HCT116 (cell line): ENCODE measurements around the gene ZSWIM6. TPM values are rescaled to one million over a fixed set of nuclear protein-coding genes. Genes with fewer than 3 reads are reported as not detected.

Experiments
- ATAC-seq: fragments of 200-7000 bp; cut with Tn5 transposase; 2 replicates; pipeline ENCODE4 v1.9.1; 2020; ENCODE audit warnings: mild to moderate bottlenecking, moderate library complexity
- BruUV-seq: library from RNA; stranded (reverse); fragments of 400-500 nt; replicated peaks from 2 replicates; lab custom pipeline; 2021; lab: Mats Ljungman, UMichigan
- CTCF ChIA-PET: fragments of 300-600 bp; sonication (Branson Sonifier 250); formaldehyde crosslinking; loops from one replicate; lab custom pipeline; 2021; ENCODE audit warnings: antibody characterized with exemption; lab: Charles Lee
- POLR2A ChIA-PET: fragments of 300-600, 350-600 bp; sonication (Branson Sonifier 250); formaldehyde crosslinking; loops from one replicate; lab custom pipeline; 2021; ENCODE audit warnings: antibody characterized with exemption; lab: Charles Lee
- RAD21 ChIA-PET, 2 experiments: fragments of 300-600 bp; sonication (Branson Sonifier 250); formaldehyde crosslinking; loops; one replicate each; lab custom pipeline; 2023; ENCODE audit warnings: low total read pairs in 2 of 2; ENCODE audit not compliant: uncharacterized antibody in 2 of 2, unreplicated experiment in 2 of 2, low non-redundant PET in 1 of 2; lab: Charles Lee
- DNase-seq: peaks from one replicate; pipeline ENCODE4 v3.0.0-alpha.2; 2010; ENCODE audit warnings: low read depth, low spot score
- H2AFZ ChIP-seq: fragments of 200-600 bp; shearing (Covaris generic), sonication (generic); 2 replicates; pipeline ENCODE4 v1.6.1; 2017; ENCODE audit warnings: low read depth, mixed run types, mixed read lengths, antibody characterized with exemption, low read length; ENCODE audit not compliant: poor library complexity, severe bottlenecking
- H3K27ac ChIP-seq: 2 replicates; pipeline ENCODE4 v1.5.1; 2012; ENCODE audit warnings: low read depth, low read length
- H3K27me3 ChIP-seq: fragments of 200-600 bp; sonication (generic); 2 replicates; pipeline ENCODE4 v1.6.1; 2016; ENCODE audit warnings: mixed run types, low read length, mixed read lengths; ENCODE audit not compliant: insufficient read depth
- H3K36me3 ChIP-seq, 2 experiments: fragments of 200-500 bp in 1 of 2; fragments of 200-600 bp in 1 of 2; sonication (Bioruptor generic) in 1 of 2; sonication (generic) in 1 of 2; 2 replicates each; pipeline versions ENCODE4 v1.5.1 to v1.6.1; 2014 to 2016; ENCODE audit warnings: low read length in 2 of 2, inconsistent platforms in 1 of 2, mixed read lengths in 1 of 2, mixed run types in 1 of 2; ENCODE audit not compliant: insufficient read depth in 2 of 2, control insufficient read depth in 1 of 2
- H3K4me1 ChIP-seq, 2 experiments: fragments of 200-600 bp in 1 of 2; sonication (generic) in 1 of 2; 2 replicates each; pipeline versions ENCODE4 v1.5.1 to v1.6.1; 2012 to 2017; ENCODE audit warnings: low read length in 2 of 2, inconsistent platforms in 1 of 2, mild to moderate bottlenecking in 1 of 2, mixed read lengths in 1 of 2, mixed run types in 1 of 2, moderate library complexity in 1 of 2; ENCODE audit not compliant: insufficient read depth in 2 of 2, control insufficient read depth in 1 of 2
- H3K4me2 ChIP-seq: fragments of 200-600 bp; sonication (generic); 2 replicates; pipeline ENCODE4 v1.6.1; 2017; ENCODE audit warnings: mixed run types, low read length, mixed read lengths
- H3K4me3 ChIP-seq, 2 experiments: fragments of 200-600 bp in 1 of 2; sonication (generic) in 1 of 2; replicated peaks in 1 of 2; 2 replicates each; pipeline ENCODE4 v1.5.1; 2011 to 2016; ENCODE audit warnings: low read length in 2 of 2, control low read depth in 1 of 2, low read depth in 1 of 2, mild to moderate bottlenecking in 1 of 2, mixed read lengths in 1 of 2, mixed run types in 1 of 2
- H3K79me2 ChIP-seq: fragments of 200-600 bp; sonication (generic); 2 replicates; pipeline ENCODE4 v1.6.1; 2017; ENCODE audit warnings: mild to moderate bottlenecking, mixed run types, low read length, moderate library complexity, mixed read lengths; ENCODE audit not compliant: insufficient read depth
- H3K9ac ChIP-seq: fragments of 200-600 bp; sonication (generic); 2 replicates; pipeline ENCODE4 v1.6.1; 2016; ENCODE audit warnings: low read length, mixed read lengths
- H3K9me2 ChIP-seq: fragments of 200-600 bp; sonication (generic), shearing (Covaris generic); 2 replicates; pipeline ENCODE4 v1.6.1; 2017; ENCODE audit warnings: mixed run types, mild to moderate bottlenecking, moderate library complexity; ENCODE audit not compliant: insufficient read depth
- H3K9me3 ChIP-seq, 2 experiments: fragments of 200-500 bp in 1 of 2; fragments of 200-600 bp in 1 of 2; sonication (Bioruptor generic) in 1 of 2; sonication (generic) in 1 of 2; 2 replicates each; pipeline ENCODE4 v1.6.1; 2014 to 2017; ENCODE audit warnings: low read length in 2 of 2, mixed read lengths in 2 of 2, inconsistent platforms in 1 of 2, low read depth in 1 of 2, mild to moderate bottlenecking in 1 of 2, mixed run types in 1 of 2, moderate library complexity in 1 of 2; ENCODE audit not compliant: control insufficient read depth in 1 of 2, insufficient read depth in 1 of 2
- H4K20me1 ChIP-seq: fragments of 200-600 bp; sonication (generic), shearing (Covaris generic); 2 replicates; pipeline ENCODE4 v1.6.1; 2017; ENCODE audit warnings: mixed run types, mild to moderate bottlenecking, moderate library complexity; ENCODE audit not compliant: insufficient read depth
- JUND ChIP-seq: IDR thresholded peaks from 2 replicates; pipeline ENCODE4 v1.6.1; 2012
- POLR2A ChIP-seq: IDR thresholded peaks from 2 replicates; pipeline ENCODE4 v1.7.0; 2011; ENCODE audit warnings: borderline replicate concordance; ENCODE audit not compliant: insufficient read depth, insufficient read length; ENCODE audit errors: extremely low read depth
- SRF ChIP-seq: IDR thresholded peaks from 2 replicates; pipeline ENCODE4 v1.6.1; 2012; ENCODE audit warnings: low read depth
- ZFX ChIP-seq: fragments of 450-650 bp; IDR thresholded peaks from 2 replicates; pipeline ENCODE4 v1.6.1; 2017
- intact Hi-C: fragments of 100-400 bp; cut with micrococcal nuclease; formaldehyde crosslinking; loops from 2 replicates; pipeline ENCODE4 v1.10.0; 2022
- total RNA-seq: library from RNA; stranded (reverse); gene quantifications from one replicate; pipeline ENCODE4 v1.2.1, GENCODE V29; 2021; ENCODE audit not compliant: unreplicated experiment

ZSWIM6 gene
- total RNA-seq, 1 experiment from 2014 or later: 7.4 TPM

- Histone ChIP-seq H3K4me2 (no peak overlapping the region), H3K9ac (no peak overlapping the region)
- no peak for TF ChIP-seq JUND
- TF ChIP-seq SRF: no peak
- TF ChIP-seq ZFX: no peak
- TF ChIP-seq POLR2A: no peak
- TF ChIP-seq, all 23 proteins: peak for 0
- intact Hi-C loops: no loop called here
- DNase-seq (no peak), ATAC-seq (no peak)
- Histone ChIP-seq H3K9me3 (no peaks in the 10 kb centered on the region), H3K79me2 (no peaks in the 10 kb centered on the region), H4K20me1 (no peaks in the 10 kb centered on the region), H3K36me3 (no peaks in the 10 kb centered on the region), H3K4me1 (no peaks in the 10 kb centered on the region), H3K27ac (no peak overlapping the region), H2AFZ (no peak overlapping the region), H3K27me3 (no peaks in the 10 kb centered on the region; the same call in 1 of the 2 replicates), H3K4me3 (no peak overlapping the region), H3K9me2 (no peaks in the 10 kb centered on the region)
- ChIA-PET POLR2A (no interaction called here), RAD21 (no interaction called here), CTCF (no interaction called here)
- no TSS peak for BruUV-seq
These were observed 263.4 kb downstream of the ZSWIM6 start for GRCh38 chr5:61595426-61595825.

Other genes starting within 250 kb of the ZSWIM6 start
- 83.9 TPM for gene SMIM15, start 169.8 kb upstream of the ZSWIM6 start, total RNA-seq